ENCODE results near the gene FBXW7.

Gene FBXW7

GRCh38 chr4:152573861-152574260 is 38.0 kb upstream of the FBXW7 start:
- TF ChIP-seq, protein P1, sequence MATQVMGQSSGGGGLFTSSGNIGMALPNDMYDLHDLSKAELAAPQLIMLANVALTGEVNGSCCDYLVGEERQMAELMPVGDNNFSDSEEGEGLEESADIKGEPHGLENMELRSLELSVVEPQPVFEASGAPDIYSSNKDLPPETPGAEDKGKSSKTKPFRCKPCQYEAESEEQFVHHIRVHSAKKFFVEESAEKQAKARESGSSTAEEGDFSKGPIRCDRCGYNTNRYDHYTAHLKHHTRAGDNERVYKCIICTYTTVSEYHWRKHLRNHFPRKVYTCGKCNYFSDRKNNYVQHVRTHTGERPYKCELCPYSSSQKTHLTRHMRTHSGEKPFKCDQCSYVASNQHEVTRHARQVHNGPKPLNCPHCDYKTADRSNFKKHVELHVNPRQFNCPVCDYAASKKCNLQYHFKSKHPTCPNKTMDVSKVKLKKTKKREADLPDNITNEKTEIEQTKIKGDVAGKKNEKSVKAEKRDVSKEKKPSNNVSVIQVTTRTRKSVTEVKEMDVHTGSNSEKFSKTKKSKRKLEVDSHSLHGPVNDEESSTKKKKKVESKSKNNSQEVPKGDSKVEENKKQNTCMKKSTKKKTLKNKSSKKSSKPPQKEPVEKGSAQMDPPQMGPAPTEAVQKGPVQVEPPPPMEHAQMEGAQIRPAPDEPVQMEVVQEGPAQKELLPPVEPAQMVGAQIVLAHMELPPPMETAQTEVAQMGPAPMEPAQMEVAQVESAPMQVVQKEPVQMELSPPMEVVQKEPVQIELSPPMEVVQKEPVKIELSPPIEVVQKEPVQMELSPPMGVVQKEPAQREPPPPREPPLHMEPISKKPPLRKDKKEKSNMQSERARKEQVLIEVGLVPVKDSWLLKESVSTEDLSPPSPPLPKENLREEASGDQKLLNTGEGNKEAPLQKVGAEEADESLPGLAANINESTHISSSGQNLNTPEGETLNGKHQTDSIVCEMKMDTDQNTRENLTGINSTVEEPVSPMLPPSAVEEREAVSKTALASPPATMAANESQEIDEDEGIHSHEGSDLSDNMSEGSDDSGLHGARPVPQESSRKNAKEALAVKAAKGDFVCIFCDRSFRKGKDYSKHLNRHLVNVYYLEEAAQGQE (IDR thresholded peaks at IDR 0.05; ENCODE audit: insufficient read depth in 1 of 2, low read depth in 2 of 2, low read length in 2 of 2) = no peak
- TF ChIP-seq POLR2AphosphoS5 (IDR thresholded peaks at IDR 0.05; ENCODE audit: low read depth, low read length) (no peak), SIN3A (IDR thresholded peaks at IDR 0.05; ENCODE audit: borderline replicate concordance, insufficient read depth, low read length) (no peak), TAF1 (IDR thresholded peaks at IDR 0.05; ENCODE audit: borderline replicate concordance, insufficient read depth, low read length) (no peak), FOXP2 (optimal IDR thresholded peaks at IDR 0.05; ENCODE audit: borderline replicate concordance, extremely low read depth, extremely low read length, insufficient read depth) (no peak)

DNA sequence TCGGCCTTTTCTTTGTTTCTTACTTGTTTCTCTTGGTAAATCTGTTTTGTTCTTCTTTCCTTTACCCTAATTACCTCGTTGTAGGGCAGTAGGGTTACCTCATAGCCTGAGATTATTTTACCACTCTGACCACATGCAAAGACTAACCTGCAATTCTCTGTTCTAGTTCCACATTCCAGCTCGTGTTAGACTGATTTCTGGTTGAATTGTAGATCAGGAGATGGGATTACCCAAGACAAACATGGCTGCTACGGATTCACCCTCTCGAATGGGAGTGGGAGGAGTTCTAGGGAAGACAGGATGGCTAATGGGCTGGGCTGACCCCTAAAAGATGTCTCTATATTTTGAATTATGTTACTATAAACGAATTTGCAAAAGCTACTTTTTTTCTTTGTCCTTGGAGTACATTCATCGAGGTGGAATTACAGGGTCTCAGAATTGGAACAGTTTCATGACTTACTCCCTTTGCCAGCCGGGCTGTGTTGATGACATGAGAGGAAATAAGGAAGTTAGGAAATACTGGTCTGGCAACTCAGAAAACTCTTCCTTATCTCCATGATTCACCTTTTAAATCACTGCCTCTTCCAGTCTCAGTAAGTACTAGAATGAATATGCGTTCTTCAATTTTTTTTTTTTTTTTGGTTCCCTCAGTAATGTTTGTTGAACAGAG is 36.7 kb upstream of the FBXW7 start:
- no peak for TF ChIP-seq POLR2AphosphoS5 (IDR thresholded peaks at IDR 0.05; ENCODE audit: low read depth, low read length)
- TF ChIP-seq FOXP2 (optimal IDR thresholded peaks at IDR 0.05; ENCODE audit: borderline replicate concordance, extremely low read depth, extremely low read length, insufficient read depth) = no peak
- TF ChIP-seq, protein P1 (IDR thresholded peaks at IDR 0.05; ENCODE audit: insufficient read depth in 1 of 2, low read depth in 2 of 2, low read length in 2 of 2) = no peak
- TF ChIP-seq SIN3A (IDR thresholded peaks at IDR 0.05; ENCODE audit: borderline replicate concordance, insufficient read depth, low read length) = no peak
- no peak for TF ChIP-seq TAF1 (IDR thresholded peaks at IDR 0.05; ENCODE audit: borderline replicate concordance, insufficient read depth, low read length)

DNA sequence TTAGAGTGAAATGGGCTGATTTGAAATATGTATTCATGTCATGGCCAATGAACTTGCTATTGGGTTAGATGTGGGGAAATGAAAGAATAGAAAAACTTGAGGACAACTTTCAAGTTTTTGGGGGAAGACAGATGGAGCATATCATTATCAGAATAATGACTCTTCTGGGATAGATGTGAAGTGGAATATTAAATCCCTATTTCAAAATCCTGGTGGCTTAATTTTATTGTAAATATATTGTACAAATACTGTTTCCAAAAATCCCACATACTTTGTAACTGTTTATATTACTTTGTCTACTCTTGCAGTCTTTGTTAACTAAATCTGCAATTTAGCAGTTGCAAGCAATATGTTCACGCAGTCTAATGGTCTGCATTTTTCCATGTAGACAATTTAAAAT is 35.9 kb upstream of the FBXW7 start:
- TF ChIP-seq, protein P1 (IDR thresholded peaks at IDR 0.05; ENCODE audit: insufficient read depth in 1 of 2, low read depth in 2 of 2, low read length in 2 of 2) = no peak
- TF ChIP-seq FOXP2 (optimal IDR thresholded peaks at IDR 0.05; ENCODE audit: borderline replicate concordance, extremely low read depth, extremely low read length, insufficient read depth) (no peak), SIN3A (IDR thresholded peaks at IDR 0.05; ENCODE audit: borderline replicate concordance, insufficient read depth, low read length) (no peak), POLR2AphosphoS5 (IDR thresholded peaks at IDR 0.05; ENCODE audit: low read depth, low read length) (no peak), TAF1 (IDR thresholded peaks at IDR 0.05; ENCODE audit: borderline replicate concordance, insufficient read depth, low read length) (no peak)

DNA sequence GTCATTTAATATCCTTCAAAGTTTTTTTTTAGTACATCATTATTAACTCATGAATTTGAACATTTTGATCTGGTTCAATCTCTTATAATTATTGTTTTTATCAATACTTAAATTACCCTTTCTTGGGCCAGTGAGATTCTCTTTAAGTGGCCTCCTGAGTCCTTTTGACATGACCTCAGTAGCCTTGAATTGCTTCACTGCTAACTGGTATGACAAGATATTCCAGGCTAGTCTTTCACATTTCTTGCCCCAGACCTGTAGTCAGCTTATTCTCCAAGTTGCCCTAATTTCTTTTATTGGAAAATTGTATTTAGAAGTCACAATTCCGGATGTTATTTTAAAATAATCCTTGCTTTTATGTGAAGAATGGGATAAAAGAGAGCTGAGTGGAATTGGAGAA is 35.4 kb upstream of the FBXW7 start:
- TF ChIP-seq TAF1 (IDR thresholded peaks at IDR 0.05; ENCODE audit: borderline replicate concordance, insufficient read depth, low read length) (no peak), POLR2AphosphoS5 (IDR thresholded peaks at IDR 0.05; ENCODE audit: low read depth, low read length) (no peak), FOXP2 (optimal IDR thresholded peaks at IDR 0.05; ENCODE audit: borderline replicate concordance, extremely low read depth, extremely low read length, insufficient read depth) (no peak), SIN3A (IDR thresholded peaks at IDR 0.05; ENCODE audit: borderline replicate concordance, insufficient read depth, low read length) (no peak)
- TF ChIP-seq, protein P1 (IDR thresholded peaks at IDR 0.05; ENCODE audit: insufficient read depth in 1 of 2, low read depth in 2 of 2, low read length in 2 of 2) = no peak

Measured in PFSK-1 (cell line).